Endothelial cell of umbilical vein (primary cell): ENCODE measurements around the gene HOXA3. TPM values are rescaled to one million over a fixed set of nuclear protein-coding genes. Genes with fewer than 3 reads are reported as not detected.

ENCODE experiments used
- BruUV-seq: library from RNA; stranded (reverse); fragments of 400-500 nt; replicated peaks from 2 replicates; lab custom pipeline; 2021; lab: Mats Ljungman, UMichigan
- CTCF ChIA-PET: fragments of 300-600, 350-600 bp; sonication (Branson Sonifier 250); formaldehyde crosslinking; loops from one replicate; lab custom pipeline; 2021; ENCODE audit warnings: antibody characterized with exemption, inconsistent platforms; lab: Charles Lee
- POLR2A ChIA-PET: fragments of 300-600, 350-600 bp; sonication (Branson Sonifier 250); formaldehyde crosslinking; loops from one replicate; lab custom pipeline; 2021; ENCODE audit warnings: antibody characterized with exemption, inconsistent platforms; lab: Charles Lee
- DNase-seq: peaks from one replicate; pipeline ENCODE4 v3.0.0-alpha.2; 2011; ENCODE audit warnings: low read depth, low spot score
- FAIRE-seq: peaks from 2 replicates; lab custom pipeline; 2011; peaks lifted over from hg19 to GRCh38; lab: Jason Lieb, UNC
- H2AFZ ChIP-seq: 2 replicates; pipeline ENCODE4 v1.6.0; 2012; ENCODE audit warnings: low read depth, low read length, control low read depth, inconsistent platforms
- H3K27ac ChIP-seq: 2 replicates; pipeline ENCODE4 v1.5.1; 2011; ENCODE audit warnings: low read depth, mild to moderate bottlenecking, control low read depth, low read length, moderate library complexity; ENCODE audit not compliant: insufficient read depth
- H3K27me3 ChIP-seq, 2 experiments: 2 replicates each; pipeline versions ENCODE4 v1.6.0 to v1.6.1; 2011; ENCODE audit warnings: low read length in 2 of 2, mixed read lengths in 1 of 2; ENCODE audit not compliant: control insufficient read depth in 2 of 2, insufficient read depth in 2 of 2
- H3K36me3 ChIP-seq, 2 experiments: 2 replicates in 1 of 2; 3 replicates in 1 of 2; pipeline ENCODE4 v1.5.1; 2011; ENCODE audit warnings: low read length in 2 of 2, mild to moderate bottlenecking in 1 of 2, moderate library complexity in 1 of 2; ENCODE audit not compliant: control insufficient read depth in 2 of 2, insufficient read depth in 2 of 2; ENCODE audit errors: extremely low read depth in 1 of 2
- H3K4me1 ChIP-seq: 3 replicates; pipeline ENCODE4 v1.5.1; 2011; ENCODE audit warnings: mild to moderate bottlenecking, low read length; ENCODE audit not compliant: control insufficient read depth, insufficient read depth; ENCODE audit errors: extremely low read depth
- H3K4me2 ChIP-seq: 2 replicates; pipeline ENCODE4 v1.6.1; 2011; ENCODE audit warnings: low read length, control low read depth, mixed read lengths; ENCODE audit not compliant: insufficient read depth
- H3K4me3 ChIP-seq, 3 experiments: fragments of 200-600 bp in 1 of 3; sonication (generic), shearing (Covaris generic) in 1 of 3; replicated peaks in 1 of 3; 2 replicates each; pipeline ENCODE4 v1.5.1; 2011 to 2016; ENCODE audit warnings: control low read depth in 3 of 3, low read length in 3 of 3, mild to moderate bottlenecking in 2 of 3, inconsistent platforms in 1 of 3, low read depth in 1 of 3, moderate library complexity in 1 of 3; ENCODE audit not compliant: insufficient read depth in 1 of 3
- H3K79me2 ChIP-seq: 2 replicates; pipeline ENCODE4 v1.6.0; 2012; ENCODE audit warnings: low read length, inconsistent platforms; ENCODE audit not compliant: control insufficient read depth, insufficient read depth
- H3K9ac ChIP-seq: replicated peaks from 2 replicates; pipeline ENCODE3; 2011; ENCODE audit warnings: low read length, control low read depth; ENCODE audit not compliant: insufficient read depth; ENCODE audit errors: extremely low read depth
- H3K9me1 ChIP-seq: replicated peaks from 3 replicates; pipeline ENCODE4 v1.6.0; 2011; ENCODE audit warnings: mild to moderate bottlenecking, low read length; ENCODE audit not compliant: control insufficient read depth, insufficient read depth; ENCODE audit errors: extremely low read depth
- H3K9me3 ChIP-seq: replicated peaks from 2 replicates; pipeline ENCODE4 v1.5.1; 2012; ENCODE audit warnings: low read length, inconsistent platforms; ENCODE audit not compliant: control insufficient read depth, insufficient read depth
- H4K20me1 ChIP-seq: replicated peaks from 2 replicates; pipeline ENCODE3; 2011; ENCODE audit warnings: mild to moderate bottlenecking, low read length; ENCODE audit not compliant: control insufficient read depth, insufficient read depth; ENCODE audit errors: extremely low read depth
- FOS ChIP-seq: IDR thresholded peaks from 2 replicates; pipeline ENCODE4 v1.6.1; 2011; ENCODE audit warnings: mild to moderate bottlenecking, low read length, moderate library complexity, borderline replicate concordance; ENCODE audit not compliant: insufficient read depth
- GATA2 ChIP-seq: IDR thresholded peaks from 2 replicates; pipeline ENCODE4 v1.7.0; 2011; ENCODE audit warnings: low read depth, mild to moderate bottlenecking, moderate library complexity, mixed read lengths, low read length; ENCODE audit not compliant: insufficient read length, insufficient read depth
- JUN ChIP-seq: IDR thresholded peaks from 2 replicates; pipeline ENCODE4 v1.6.1; 2011; ENCODE audit warnings: borderline replicate concordance, low read depth; ENCODE audit not compliant: insufficient read length, insufficient read depth
- MAX ChIP-seq: IDR thresholded peaks from 2 replicates; pipeline ENCODE4 v1.6.1; 2011; ENCODE audit not compliant: insufficient read depth, insufficient read length
- MYC ChIP-seq: IDR thresholded peaks from one replicate; pipeline ENCODE4 v1.6.1; 2011; ENCODE audit warnings: mild to moderate bottlenecking, low read depth, low read length
- POLR2A ChIP-seq: IDR thresholded peaks from 2 replicates; pipeline ENCODE4 v1.6.1; 2012; ENCODE audit warnings: low read depth, mild to moderate bottlenecking, control low read depth, low read length
- POLR2AphosphoS5 ChIP-seq: IDR thresholded peaks from 2 replicates; pipeline ENCODE4 v1.6.1; 2012; ENCODE audit warnings: low read depth, mild to moderate bottlenecking, control low read depth, low read length, moderate library complexity; ENCODE audit not compliant: insufficient read depth
- dilution Hi-C: fragments of 300-500 bp; cut with MboI; formaldehyde crosslinking; loops from one replicate; pipeline ENCODE4 v1.15.0; 2019; ENCODE audit warnings: low sequenced_read_pairs; ENCODE audit not compliant: extremely low pct_ligation_motif_present
- intact Hi-C: fragments of 100-400 bp; cut with micrococcal nuclease; formaldehyde crosslinking; loops from one replicate; pipeline ENCODE4 v1.10.0; 2022
- polyA plus RNA-seq, 4 experiments: library from polyadenylated mRNA; depleted of rRNA in 3 of 4; stranded (reverse) in 3 of 4; unstranded in 1 of 4; fragments of >200 nt; gene quantifications; 2 replicates each; pipeline versions ENCODE4 v1.2.1 to v1.2.3, GENCODE V29; 2011 to 2012; ENCODE audit warnings: missing spikeins in 1 of 4
- total RNA-seq: library from RNA; stranded (reverse); gene quantifications from 2 replicates; pipeline ENCODE4 v1.2.3, GENCODE V29; 2021

HOXA3 gene
- total and polyA plus RNA-seq, 2 donors (not counting 3 experiments of a cell fraction or from before 2014, with no cell fraction given) = 4.7 to 14.0 TPM

- POLR2A ChIA-PET = interaction anchor here (0.7 to 1.6 kb wide), 4 partner anchors 16 to 442 kb away, joined by 4 to 6 read pairs (median 4); no protein-coding TSS in a partner anchor
- no peaks in the 10 kb centered on the region for H3K27me3 ChIP-seq
Measured at GRCh38 chr7:27130540-27131389, 21.6 kb downstream of the HOXA3 start, which contains the start of gene HOXA4. HOXA4 (minus strand) TSS chr7:27130757; CDS start chr7:27130733, 24 bp downstream.

More at GRCh38 chr7:27130540-27131389, 21.6 kb downstream of the HOXA3 start, which contains the start of gene HOXA4:
- H3K9ac ChIP-seq = peak within 1 kb of the TSS; percentile 72
- peak; percentile 72 for FAIRE-seq
- CTCF ChIA-PET = interaction anchor here (0.9 to 2.7 kb wide), 17 partner anchors 11 to 761 kb away, joined by 3 to 16 read pairs (median 6); partner anchors contain the start of gene HOXA5
- peak within 1 kb of the TSS; percentile 48 for H2AFZ ChIP-seq
- intact Hi-C loops (loop anchor here (1.0 kb wide), 2 partner anchors 12 to 34 kb away; no protein-coding TSS in a partner anchor), dilution Hi-C loops (no loop called here)
- no TSS peak for BruUV-seq
- H3K4me2 ChIP-seq = peak within 1 kb of the TSS; percentile 73
- peaks cover 73% of the 10 kb centered on the region for H3K79me2 ChIP-seq
- H3K4me3 ChIP-seq = peak within 1 kb of the TSS; percentile 36 to 60 (median 58)
- DNase-seq = peak; percentile 89
- H3K36me3 ChIP-seq = peaks cover 0 to 11% of the 10 kb centered on the region in 2 experiments
- H3K9me1 ChIP-seq = no peaks in the 10 kb centered on the region
- H3K27ac ChIP-seq = peak within 1 kb of the TSS; percentile 67
- TF ChIP-seq POLR2AphosphoS5 = peak; percentile 42
- TF ChIP-seq JUN = no peak
- no peak for TF ChIP-seq MYC
- TF ChIP-seq FOS = no peak
- TF ChIP-seq POLR2A = peak; percentile 57
- TF ChIP-seq MAX = peak; percentile 93
- no peak for TF ChIP-seq GATA2
- H3K4me1 ChIP-seq = peaks cover 66% of the 10 kb centered on the region
- no peaks in the 10 kb centered on the region for H3K9me3 ChIP-seq
- no peaks in the 10 kb centered on the region for H4K20me1 ChIP-seq
